Glomerular endothelial cell (primary cell): Measurements from ENCODE around the gene FOXP4. TPM values are rescaled to one million over a fixed set of nuclear protein-coding genes. Genes with fewer than 3 reads are reported as not detected.

Experiments
- DNase-seq: peaks from one replicate; pipeline ENCODE4 v3.0.0-alpha.2; 2011; ENCODE audit warnings: low read depth, low spot score; ENCODE audit errors: extremely low read depth
- total RNA-seq: library from RNA; depleted of rRNA; stranded (reverse); fragments of >200 nt; gene quantifications from 2 replicates; pipeline ENCODE4 v1.2.3, GENCODE V29; 2015

The FOXP4 gene
- total RNA-seq, 1 donor from 2014 or later: 10.7 TPM

- no peak for DNase-seq
Measured at GRCh38 chr6:41582540-41582939, 36.4 kb downstream of the FOXP4 start.

GRCh38 chr6:41583565-41583964 is 37.4 kb downstream of the FOXP4 start:
- no peak for DNase-seq

GRCh38 chr6:41584205-41584604 is 38.0 kb downstream of the FOXP4 start:
- DNase-seq: no peak

- DNase-seq: no peak
Measured at GRCh38 chr6:41584668-41585205, 38.6 kb downstream of the FOXP4 start.

GRCh38 chr6:41585605-41586004 is 39.4 kb downstream of the FOXP4 start:
- no peak for DNase-seq

- no peak for DNase-seq
Measured at GRCh38 chr6:41586252-41587007, 40.2 kb downstream of the FOXP4 start.

- DNase-seq: no peak
Measured at GRCh38 chr6:41587131-41587879, 41.1 kb downstream of the FOXP4 start.

GRCh38 chr6:41588111-41588510 is 41.9 kb downstream of the FOXP4 start:
- no peak for DNase-seq

GRCh38 chr6:41589223-41589622 is 43.0 kb downstream of the FOXP4 start:
- DNase-seq: no peak

GRCh38 chr6:41589636-41590622 is 43.7 kb downstream of the FOXP4 start:
- no peak for DNase-seq

GRCh38 chr6:41591122-41591521 is 44.9 kb downstream of the FOXP4 start:
- no peak for DNase-seq

GRCh38 chr6:41591859-41592502 is 45.8 kb downstream of the FOXP4 start:
- DNase-seq: no peak

- no peak for DNase-seq
Measured at GRCh38 chr6:41593406-41593805, 47.2 kb downstream of the FOXP4 start.

- DNase-seq: no peak
Measured at GRCh38 chr6:41593839-41594238, 47.7 kb downstream of the FOXP4 start.

GRCh38 chr6:41594326-41594725 is 48.1 kb downstream of the FOXP4 start:
- no peak for DNase-seq

GRCh38 chr6:41594766-41595165 is 48.6 kb downstream of the FOXP4 start:
- DNase-seq: no peak

GRCh38 chr6:41595166-41595565 is 49.0 kb downstream of the FOXP4 start:
- no peak for DNase-seq

- no peak for DNase-seq
Measured at GRCh38 chr6:41596096-41596685, 50.0 kb downstream of the FOXP4 start.

GRCh38 chr6:41596807-41597206 is 50.6 kb downstream of the FOXP4 start:
- DNase-seq: no peak
